H1 (cell line): ENCODE data around the gene ARSB. TPM values are rescaled to one million over a fixed set of nuclear protein-coding genes. Genes with fewer than 3 reads are reported as not detected.

ENCODE experiments used
- CTCF ChIA-PET: fragments of 300-600 bp; sonication (Branson Sonifier 250); formaldehyde crosslinking; loops from one replicate; lab custom pipeline; 2021; ENCODE audit not compliant: partially characterized antibody; lab: Charles Lee
- POLR2A ChIA-PET: fragments of 300-600 bp; sonication (Branson Sonifier 250); formaldehyde crosslinking; loops from one replicate; lab custom pipeline; 2021; ENCODE audit warnings: inconsistent platforms; ENCODE audit not compliant: partially characterized antibody; lab: Charles Lee
- DNase-seq, 2 experiments: peaks; one replicate each; pipeline versions ENCODE4 v3.0.0 to v3.0.0-alpha.2; 2010 to 2022; ENCODE audit warnings: low spot score in 2 of 2, low read depth in 1 of 2, mixed read lengths in 1 of 2
- FAIRE-seq: peaks from 2 replicates; lab custom pipeline; 2011; peaks lifted over from hg19 to GRCh38; lab: Jason Lieb, UNC
- H2AFZ ChIP-seq: 2 replicates; pipeline ENCODE4 v1.8.1; 2012; ENCODE audit warnings: low read length, inconsistent platforms
- H2AK5ac ChIP-seq: 2 replicates; pipeline ENCODE4 v1.6.1; 2013; ENCODE audit warnings: low read depth, low read length
- H2BK120ac ChIP-seq: replicated peaks from 2 replicates; pipeline ENCODE3; 2013; ENCODE audit warnings: low read depth, low read length, inconsistent platforms
- H2BK12ac ChIP-seq: 2 replicates; pipeline ENCODE4 v1.6.1; 2013; ENCODE audit warnings: low read depth, low read length
- H2BK15ac ChIP-seq: 2 replicates; pipeline ENCODE4 v1.6.1; 2013; ENCODE audit warnings: low read length
- H2BK20ac ChIP-seq: 2 replicates; pipeline ENCODE4 v1.6.1; 2013; ENCODE audit warnings: low read length
- H2BK5ac ChIP-seq: 2 replicates; pipeline ENCODE4 v1.6.1; 2013; ENCODE audit warnings: low read depth, low read length
- H3K14ac ChIP-seq: 2 replicates; pipeline ENCODE4 v1.6.1; 2013; ENCODE audit warnings: inconsistent platforms; ENCODE audit not compliant: insufficient read length
- H3K18ac ChIP-seq: 2 replicates; pipeline ENCODE4 v1.6.1; 2013; ENCODE audit warnings: low read length; ENCODE audit errors: extremely low read depth
- H3K23ac ChIP-seq: 2 replicates; pipeline ENCODE4 v1.6.1; 2013; ENCODE audit warnings: inconsistent platforms; ENCODE audit not compliant: insufficient read length
- H3K23me2 ChIP-seq: 2 replicates; pipeline ENCODE4 v1.6.1; 2013; ENCODE audit warnings: low read depth, low read length
- H3K27ac ChIP-seq: 2 replicates; pipeline ENCODE4 v1.6.1; 2011; ENCODE audit warnings: low read depth, low read length, inconsistent platforms
- H3K27me3 ChIP-seq, 4 experiments: replicated peaks in 1 of 4; 1 replicate in 1 of 4; 2 replicates in 3 of 4; pipeline versions ENCODE4 v1.6.1 to v1.8.1; 2011 to 2013; ENCODE audit warnings: low read length in 3 of 4, mild to moderate bottlenecking in 3 of 4, inconsistent platforms in 2 of 4, mixed read lengths in 2 of 4, moderate library complexity in 1 of 4; ENCODE audit not compliant: control insufficient read depth in 3 of 4, insufficient read depth in 3 of 4; ENCODE audit errors: extremely low read depth in 1 of 4
- H3K36me3 ChIP-seq, 4 experiments: 2 replicates each; pipeline versions ENCODE4 v1.6.1 to v1.8.1; 2011 to 2013; ENCODE audit warnings: mild to moderate bottlenecking in 4 of 4, low read length in 3 of 4, moderate library complexity in 2 of 4, control low read depth in 1 of 4, inconsistent platforms in 1 of 4; ENCODE audit not compliant: insufficient read depth in 4 of 4, control insufficient read depth in 2 of 4
- H3K4ac ChIP-seq: replicated peaks from 2 replicates; pipeline ENCODE3; 2013; ENCODE audit warnings: low read length, low read depth, mixed read lengths, inconsistent platforms; ENCODE audit not compliant: insufficient read length
- H3K4me1 ChIP-seq, 4 experiments: replicated peaks in 1 of 4; 1 replicate in 1 of 4; 2 replicates in 3 of 4; pipeline versions ENCODE4 v1.6.1 to v1.8.1; 2011 to 2013; ENCODE audit warnings: low read length in 3 of 4, inconsistent platforms in 2 of 4, mixed read lengths in 1 of 4; ENCODE audit not compliant: insufficient read depth in 4 of 4, control insufficient read depth in 3 of 4
- H3K4me2 ChIP-seq, 2 experiments: 2 replicates each; pipeline versions ENCODE4 v1.6.1 to v1.8.1; 2011 to 2013; ENCODE audit warnings: low read depth in 2 of 2, low read length in 2 of 2, control low read depth in 1 of 2, inconsistent platforms in 1 of 2, mild to moderate bottlenecking in 1 of 2; ENCODE audit not compliant: insufficient read depth in 1 of 2
- H3K4me3 ChIP-seq, 4 experiments: fragments of 200-600, 300-600 bp in 1 of 4; sonication (generic), shearing (Covaris generic), sonication (Bioruptor Twin) in 1 of 4; 2 replicates each; pipeline versions ENCODE4 v1.5.1 to v1.8.1; 2011 to 2016; ENCODE audit warnings: low read length in 4 of 4, low read depth in 3 of 4, control low read depth in 2 of 4, inconsistent platforms in 2 of 4, mild to moderate bottlenecking in 2 of 4, mixed read lengths in 1 of 4, moderate library complexity in 1 of 4; ENCODE audit not compliant: insufficient read depth in 2 of 4; ENCODE audit errors: extremely low read depth in 1 of 4
- H3K56ac ChIP-seq: replicated peaks from 2 replicates; pipeline ENCODE3; 2013; ENCODE audit warnings: low read depth, mild to moderate bottlenecking, mixed read lengths, low read length, inconsistent platforms; ENCODE audit not compliant: insufficient read length
- H3K79me1 ChIP-seq: 2 replicates; pipeline ENCODE4 v1.6.1; 2013; ENCODE audit warnings: low read depth, low read length, control low read depth
- H3K79me2 ChIP-seq, 2 experiments: 2 replicates each; pipeline versions ENCODE4 v1.6.1 to v1.8.1; 2012 to 2013; ENCODE audit warnings: low read length in 2 of 2, mild to moderate bottlenecking in 2 of 2, inconsistent platforms in 1 of 2; ENCODE audit not compliant: insufficient read depth in 2 of 2, control insufficient read depth in 1 of 2
- H3K9ac ChIP-seq, 4 experiments: replicated peaks in 1 of 4; 1 replicate in 1 of 4; 2 replicates in 3 of 4; pipeline versions ENCODE4 v1.6.1 to v1.8.1; 2011 to 2013; ENCODE audit warnings: low read depth in 3 of 4, low read length in 3 of 4, control low read depth in 2 of 4, mild to moderate bottlenecking in 2 of 4, moderate library complexity in 2 of 4, inconsistent platforms in 1 of 4; ENCODE audit errors: extremely low read depth in 1 of 4
- H3K9me3 ChIP-seq, 2 experiments: 2 replicates each; pipeline versions ENCODE4 v1.6.1 to v1.8.1; 2012 to 2013; ENCODE audit warnings: mild to moderate bottlenecking in 2 of 2, moderate library complexity in 2 of 2, control low read depth in 1 of 2, inconsistent platforms in 1 of 2, low read depth in 1 of 2, low read length in 1 of 2, mixed read lengths in 1 of 2; ENCODE audit not compliant: insufficient read depth in 2 of 2
- H4K20me1 ChIP-seq, 2 experiments: replicated peaks in 1 of 2; 2 replicates each; pipeline versions ENCODE3 to v1.8.1; 2011 to 2013; ENCODE audit warnings: inconsistent platforms in 2 of 2, low read length in 2 of 2, mild to moderate bottlenecking in 1 of 2; ENCODE audit not compliant: insufficient read depth in 2 of 2, control insufficient read depth in 1 of 2
- H4K5ac ChIP-seq: 2 replicates; pipeline ENCODE4 v1.6.1; 2013; ENCODE audit warnings: low read length, low read depth, mixed read lengths, inconsistent platforms; ENCODE audit not compliant: insufficient read length
- H4K8ac ChIP-seq: 2 replicates; pipeline ENCODE4 v1.8.0; 2013; ENCODE audit warnings: mild to moderate bottlenecking, moderate library complexity, low read length, inconsistent platforms; ENCODE audit not compliant: insufficient read depth; ENCODE audit errors: extremely low read depth
- H4K91ac ChIP-seq: replicated peaks from 2 replicates; pipeline ENCODE3; 2013; ENCODE audit warnings: low read length, mixed read lengths, inconsistent platforms; ENCODE audit not compliant: insufficient read length
- CEBPB ChIP-seq: IDR thresholded peaks from 2 replicates; pipeline ENCODE4 v1.6.1; 2012; ENCODE audit warnings: low read depth, low read length
- JUND ChIP-seq: IDR thresholded peaks from 2 replicates; pipeline ENCODE4 v1.6.1; 2011; ENCODE audit warnings: mild to moderate bottlenecking, improper control_type of control experiment, low read length
- RNF2 ChIP-seq: fragments of 200-900, 300-1000 bp; sonication (generic); IDR thresholded peaks from 2 replicates; pipeline ENCODE4 v1.7.1; 2016; ENCODE audit warnings: borderline replicate concordance, low read depth, mild to moderate bottlenecking, antibody characterized with exemption, low read length; ENCODE audit not compliant: poor library complexity, severe bottlenecking; ENCODE audit errors: missing control alignments
- SP4 ChIP-seq: IDR thresholded peaks from 2 replicates; pipeline ENCODE4 v1.6.1; 2012; ENCODE audit warnings: low read length, inconsistent platforms
- WGBS, 2 experiments: shearing (Covaris generic) in 1 of 2; methylation state at CpG; one replicate each; pipeline versions ENCODE4 v1.1.6 to v1.1.7; 2013 to 2015; ENCODE audit warnings: low lambda C conversion rate in 2 of 2, mixed read lengths in 2 of 2, inconsistent platforms in 1 of 2, low coverage in 1 of 2, missing lambda C conversion rate in 1 of 2; ENCODE audit not compliant: insufficient replicate concordance in 2 of 2, insufficient coverage in 1 of 2, insufficient read length in 1 of 2; ENCODE audit errors: extremely low coverage in 1 of 2, missing lambda C conversion rate in 1 of 2; 5-methylcytosine and 5-hydroxymethylcytosine counted together
- polyA plus RNA-seq, 7 experiments: library from polyadenylated mRNA; depleted of rRNA in 3 of 7; stranded (reverse) in 5 of 7; unstranded in 2 of 7; fragments of >200 nt in 5 of 7; fragments of 200-250 nt in 2 of 7; gene quantifications; 1 replicate in 5 of 7; 2 replicates in 1 of 7; 4 replicates in 1 of 7; pipeline versions ENCODE4 v1.2.1 to v1.2.3, GENCODE V29; 2011 to 2013; ENCODE audit warnings: missing spikeins in 2 of 7, mixed read lengths in 2 of 7
- total RNA-seq: library from RNA; stranded (reverse); fragmentation: NEBNext Ultra II Directional; extraction: Animal tissue kit (Norgen Biotek cat#: 25700); gene quantifications from 2 replicates; pipeline ENCODE4 v1.2.1, GENCODE V29; 2021

The ARSB gene
- total and polyA plus RNA-seq, 2 of the 8 experiments (the other 6 are each of a cell fraction or from before 2014, with no cell fraction given): 6.4 to 13.9 TPM

DNA sequence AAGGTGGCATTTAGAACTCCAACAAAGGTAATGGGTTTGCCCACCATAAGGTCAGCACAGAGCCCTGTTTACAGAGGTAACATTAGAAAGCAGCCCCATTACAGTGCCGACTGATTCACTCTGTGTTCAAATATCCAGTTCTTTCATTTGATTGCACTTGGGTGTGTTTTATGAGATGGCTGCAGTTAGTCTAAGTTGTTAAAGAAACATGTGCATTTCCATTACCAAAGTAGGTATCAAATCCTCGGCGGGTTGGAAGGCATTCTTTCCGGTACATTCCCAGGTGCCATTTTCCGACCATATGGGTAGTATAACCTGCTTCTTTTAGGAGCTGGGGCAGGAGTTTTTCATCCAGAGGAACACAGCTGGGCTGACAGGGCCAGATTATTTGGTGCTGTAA is 16.3 kb downstream of the ARSB start:
- no peak overlapping the region for H2BK15ac ChIP-seq
- no peaks in the 10 kb centered on the region for H4K20me1 ChIP-seq
- no peak for FAIRE-seq
- TF ChIP-seq RNF2: no peak
- no peak for TF ChIP-seq SP4
- TF ChIP-seq CEBPB: no peak
- no peak for TF ChIP-seq JUND

More for the DNA sequence above, 16.3 kb downstream of the ARSB start:
- H2BK5ac ChIP-seq: no peak overlapping the region
- no peak overlapping the region for H3K23ac ChIP-seq
- no peaks in the 10 kb centered on the region for H3K23me2 ChIP-seq
- no peak overlapping the region for H2AK5ac ChIP-seq
- H4K8ac ChIP-seq: no peak overlapping the region
- H3K14ac ChIP-seq: no peak overlapping the region
- H3K79me2 ChIP-seq: no peaks in the 10 kb centered on the region
- WGBS, 2 experiments: 95% methylated on average over 5 of the region's 5 CpGs; no CpG with 5 or more reads in 1 of the 2 experiments
- peaks cover 0 to 3% (median 0%) of the 10 kb centered on the region in 4 experiments; a peak in 2 of 8 replicates for H3K36me3 ChIP-seq
- no peak overlapping the region for H3K9ac ChIP-seq
- H3K4me2 ChIP-seq: no peak overlapping the region
- H3K9me3 ChIP-seq: no peaks in the 10 kb centered on the region
- H3K4ac ChIP-seq: no peak overlapping the region
- H2AFZ ChIP-seq: no peak overlapping the region
- DNase-seq: no peak
- POLR2A ChIA-PET: no interaction called here
- H2BK20ac ChIP-seq: no peak overlapping the region
- H3K4me3 ChIP-seq: no peak overlapping the region
- CTCF ChIA-PET: no interaction called here
- H2BK120ac ChIP-seq: no peak overlapping the region
- no peak overlapping the region for H3K56ac ChIP-seq
- no peaks in the 10 kb centered on the region for H3K27me3 ChIP-seq
- no peaks in the 10 kb centered on the region for H3K4me1 ChIP-seq
- H3K18ac ChIP-seq: no peak overlapping the region
- H3K27ac ChIP-seq: no peak overlapping the region
- no peak overlapping the region for H2BK12ac ChIP-seq
- no peak overlapping the region for H4K91ac ChIP-seq
- no peak overlapping the region for H4K5ac ChIP-seq
- no peaks in the 10 kb centered on the region for H3K79me1 ChIP-seq
